ENCODE results near the gene IL1RAP. TPM values are rescaled to one million over a fixed set of nuclear protein-coding genes. Genes with fewer than 3 reads are reported as not detected.

The IL1RAP gene
- total RNA-seq, 1 donor from 2014 or later, result 5.1 TPM

DNA sequence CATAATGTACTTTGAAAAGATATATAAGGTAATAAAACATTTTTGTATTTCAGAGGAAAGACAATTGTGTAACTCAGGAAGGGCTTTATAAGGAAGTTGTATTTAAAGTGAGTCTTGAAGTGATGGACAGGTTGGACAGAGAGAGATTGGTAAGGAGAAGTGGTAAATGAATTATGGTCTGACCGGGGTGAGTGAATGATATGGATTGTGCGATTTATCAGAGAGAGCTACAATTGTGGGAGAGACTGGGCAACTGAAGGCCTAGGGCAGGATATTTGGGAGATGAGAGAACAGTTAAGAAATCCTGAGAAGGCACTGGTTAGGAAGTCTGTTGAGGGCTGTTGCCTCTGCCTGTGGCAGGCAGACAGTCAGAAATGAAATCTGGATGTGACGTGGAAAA is 14.8 kb downstream of the IL1RAP start:
- intact Hi-C loops (cut with micrococcal nuclease), result no loop called here
- no peak for DNase-seq
- no peak overlapping the region for H3K4me3 ChIP-seq
- TF ChIP-seq, protein P1, sequence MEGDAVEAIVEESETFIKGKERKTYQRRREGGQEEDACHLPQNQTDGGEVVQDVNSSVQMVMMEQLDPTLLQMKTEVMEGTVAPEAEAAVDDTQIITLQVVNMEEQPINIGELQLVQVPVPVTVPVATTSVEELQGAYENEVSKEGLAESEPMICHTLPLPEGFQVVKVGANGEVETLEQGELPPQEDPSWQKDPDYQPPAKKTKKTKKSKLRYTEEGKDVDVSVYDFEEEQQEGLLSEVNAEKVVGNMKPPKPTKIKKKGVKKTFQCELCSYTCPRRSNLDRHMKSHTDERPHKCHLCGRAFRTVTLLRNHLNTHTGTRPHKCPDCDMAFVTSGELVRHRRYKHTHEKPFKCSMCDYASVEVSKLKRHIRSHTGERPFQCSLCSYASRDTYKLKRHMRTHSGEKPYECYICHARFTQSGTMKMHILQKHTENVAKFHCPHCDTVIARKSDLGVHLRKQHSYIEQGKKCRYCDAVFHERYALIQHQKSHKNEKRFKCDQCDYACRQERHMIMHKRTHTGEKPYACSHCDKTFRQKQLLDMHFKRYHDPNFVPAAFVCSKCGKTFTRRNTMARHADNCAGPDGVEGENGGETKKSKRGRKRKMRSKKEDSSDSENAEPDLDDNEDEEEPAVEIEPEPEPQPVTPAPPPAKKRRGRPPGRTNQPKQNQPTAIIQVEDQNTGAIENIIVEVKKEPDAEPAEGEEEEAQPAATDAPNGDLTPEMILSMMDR (IDR thresholded peaks at IDR 0.05; ENCODE audit: borderline replicate concordance), result no peak
- H3K9me3 ChIP-seq (replicated peaks), result no peaks in the 10 kb centered on the region
- no peaks in the 10 kb centered on the region for H3K27me3 ChIP-seq (ENCODE audit: low read depth)
- H3K27ac ChIP-seq (replicated peaks), result no peak overlapping the region
- peaks cover 31% of the 10 kb centered on the region for H3K4me1 ChIP-seq
- H3K36me3 ChIP-seq, result no peaks in the 10 kb centered on the region

DNA sequence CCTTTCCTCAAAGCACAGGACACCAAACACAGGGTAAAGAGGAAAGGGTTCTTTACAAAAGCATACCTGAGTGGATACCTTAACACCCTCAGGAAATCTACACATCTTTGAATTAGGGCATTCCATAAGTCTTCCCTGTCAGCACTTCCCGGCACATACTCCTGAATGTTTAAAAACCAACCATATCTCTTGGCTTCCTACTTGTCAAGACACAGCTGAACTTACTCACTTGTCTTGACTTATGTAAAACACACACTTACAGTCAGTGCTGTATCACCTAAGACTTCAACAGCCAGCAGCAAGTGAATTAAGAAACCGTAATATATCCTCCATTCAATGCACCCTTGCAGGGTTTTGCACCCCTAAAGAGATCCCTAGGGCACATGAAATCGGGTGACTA is 17.5 kb downstream of the IL1RAP start:
- Histone ChIP-seq H3K36me3 (no peaks in the 10 kb centered on the region), H3K9me3 (replicated peaks) (no peaks in the 10 kb centered on the region), H3K4me3 (no peak overlapping the region), H3K4me1 (peaks cover 39% of the 10 kb centered on the region), H3K27me3 (ENCODE audit: low read depth) (no peaks in the 10 kb centered on the region), H3K27ac (replicated peaks) (no peak overlapping the region)
- intact Hi-C loops (cut with micrococcal nuclease), result no loop called here
- TF ChIP-seq, protein P1 (IDR thresholded peaks at IDR 0.05; ENCODE audit: borderline replicate concordance), result no peak
- no peak for DNase-seq

DNA sequence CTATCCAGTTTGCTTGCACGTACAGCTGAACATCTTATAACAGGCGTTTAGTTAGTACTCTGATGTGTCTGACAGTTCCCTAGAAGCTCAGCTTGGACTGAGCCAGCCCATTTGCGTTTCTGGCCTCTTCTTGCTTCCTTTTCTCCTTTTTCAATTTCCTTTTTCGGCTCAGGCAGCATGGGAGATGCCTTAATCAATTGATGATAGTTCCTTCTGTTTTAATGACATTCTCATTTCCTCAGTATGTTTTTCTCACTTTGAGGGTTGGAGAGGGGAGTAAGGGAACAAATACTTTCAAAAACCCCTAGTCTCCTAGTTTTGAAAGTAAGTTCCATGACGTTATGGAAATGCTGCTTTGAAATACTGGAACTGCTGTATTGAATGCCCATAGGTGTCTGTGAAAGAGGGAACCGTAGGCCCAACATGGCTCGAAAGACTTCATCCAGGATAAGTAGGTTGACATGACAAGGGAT is 18.9 kb downstream of the IL1RAP start:
- Histone ChIP-seq H3K36me3 (no peaks in the 10 kb centered on the region), H3K9me3 (replicated peaks) (no peaks in the 10 kb centered on the region), H3K4me3 (no peak overlapping the region), H3K27me3 (ENCODE audit: low read depth) (no peaks in the 10 kb centered on the region), H3K4me1 (peaks cover 30% of the 10 kb centered on the region), H3K27ac (replicated peaks) (peak overlapping the region; percentile 55)
- TF ChIP-seq, protein P1 (IDR thresholded peaks at IDR 0.05; ENCODE audit: borderline replicate concordance), result no peak
- intact Hi-C loops (cut with micrococcal nuclease), result no loop called here
- DNase-seq, result no peak

DNA sequence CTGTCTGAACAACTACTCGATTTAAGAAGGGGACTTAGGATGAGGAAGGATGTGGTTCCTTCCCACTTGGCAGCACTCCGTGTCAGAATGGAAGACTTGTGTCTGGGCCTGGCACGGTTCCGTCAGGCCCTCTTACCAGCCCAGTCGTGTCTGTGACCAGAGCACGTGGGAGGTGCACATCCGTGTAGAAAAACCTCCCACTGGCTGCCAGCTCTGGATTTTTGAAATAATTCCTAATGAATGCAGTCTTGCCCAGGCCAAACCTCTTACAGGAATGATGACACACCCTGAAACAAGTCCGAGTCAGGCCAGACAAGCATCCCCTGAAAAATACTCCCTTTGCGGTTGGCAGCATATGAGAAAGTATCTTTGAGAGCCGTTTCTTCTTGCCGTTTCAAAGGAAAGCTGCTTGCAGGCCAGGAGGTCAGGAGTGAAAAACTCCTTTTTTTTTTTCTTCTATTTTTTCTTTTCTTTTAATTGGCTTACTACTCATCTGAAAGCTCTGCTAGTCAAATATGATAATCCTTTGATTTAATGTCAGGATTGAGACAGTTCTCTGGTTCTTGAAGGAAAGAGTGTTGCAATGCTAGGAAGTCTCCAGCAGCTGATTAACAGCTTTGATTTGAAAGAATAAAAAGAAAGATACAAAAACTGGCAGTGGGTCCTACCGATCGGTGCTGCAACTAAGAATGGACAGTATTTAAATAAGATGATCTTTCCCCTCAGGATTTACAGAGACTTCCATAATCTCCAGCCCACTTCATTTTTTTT is 19.8 kb downstream of the IL1RAP start:
- Histone ChIP-seq H3K27me3 (ENCODE audit: low read depth) (no peaks in the 10 kb centered on the region), H3K4me1 (peaks cover 30% of the 10 kb centered on the region), H3K36me3 (no peaks in the 10 kb centered on the region), H3K27ac (replicated peaks) (peak overlapping the region; percentile 55), H3K9me3 (replicated peaks) (no peaks in the 10 kb centered on the region), H3K4me3 (peak overlapping the region; percentile 13)
- intact Hi-C loops (cut with micrococcal nuclease), result no loop called here
- peak; percentile 59 for DNase-seq
- TF ChIP-seq, protein P1 (IDR thresholded peaks at IDR 0.05; ENCODE audit: borderline replicate concordance), result no peak

DNA sequence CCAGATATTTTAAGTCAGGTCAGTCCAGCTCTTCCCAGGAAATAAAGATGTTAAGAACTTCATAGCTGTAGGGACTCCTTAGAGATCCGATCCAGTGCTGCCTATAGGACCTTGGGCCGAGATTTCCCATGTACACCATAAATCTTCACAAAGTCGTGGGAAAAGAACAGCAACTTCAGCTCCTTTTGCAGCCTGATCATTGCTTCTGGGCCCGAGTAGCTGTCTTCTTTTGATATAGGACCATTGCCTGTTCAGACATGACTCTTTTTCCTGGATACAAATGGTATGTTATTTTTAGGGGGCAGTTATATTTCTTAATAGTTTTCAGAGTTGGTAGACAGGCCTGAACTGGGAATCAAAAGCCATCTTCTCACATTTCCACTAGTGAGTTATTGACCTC is 20.5 kb downstream of the IL1RAP start:
- H3K4me1 ChIP-seq, result peaks cover 30% of the 10 kb centered on the region
- TF ChIP-seq, protein P1 (IDR thresholded peaks at IDR 0.05; ENCODE audit: borderline replicate concordance), result no peak
- no peaks in the 10 kb centered on the region for H3K9me3 ChIP-seq (replicated peaks)
- DNase-seq, result no peak
- peak overlapping the region; percentile 55 for H3K27ac ChIP-seq (replicated peaks)
- H3K27me3 ChIP-seq (ENCODE audit: low read depth), result no peaks in the 10 kb centered on the region
- H3K36me3 ChIP-seq, result no peaks in the 10 kb centered on the region
- intact Hi-C loops (cut with micrococcal nuclease), result no loop called here
- no peak overlapping the region for H3K4me3 ChIP-seq

Measured in left ventricle myocardium inferior (tissue), 1 donor.